Activated naive CD8-positive, alpha-beta T cell treated with anti-CD3 and anti-CD28 coated beads, Interleukin-2, amount 10 ng/mL, durations not matched to agents 7 days and 5 days (primary cell): ENCODE results near the gene ESRRB. TPM values are rescaled to one million over a fixed set of nuclear protein-coding genes. Genes with fewer than 3 reads are reported as not detected.
"Not testable (repeated sequence)": the region's sequence is repeated elsewhere in the genome, so short reads cannot be mapped to it uniquely, and the experiment has no call there.

ENCODE experiments used
- ATAC-seq: fragments of 150-1000 bp; cut with Tn5 transposase; one replicate; pipeline ENCODE4 v1.10.0; 2021; ENCODE audit warnings: low read depth, moderate library complexity
- POLR2A ChIA-PET: fragments of 350-600 bp; sonication (Branson Sonifier 250); formaldehyde crosslinking; loops from one replicate; lab custom pipeline; 2021; ENCODE audit warnings: antibody characterized with exemption; lab: Charles Lee
- DNase-seq: peaks from one replicate; pipeline ENCODE4 v3.0.0; 2021
- H3K27ac Mint-ChIP-seq: one replicate; pipeline ENCODE4 v1.8.0; 2022; ENCODE audit warnings: mild to moderate bottlenecking, mixed read lengths
- H3K27me3 Mint-ChIP-seq: one replicate; pipeline ENCODE4 v1.8.0; 2022; ENCODE audit warnings: mild to moderate bottlenecking, moderate library complexity, mixed read lengths
- H3K36me3 Mint-ChIP-seq: one replicate; pipeline ENCODE4 v1.8.0; 2021; ENCODE audit warnings: mild to moderate bottlenecking, mixed read lengths
- H3K4me1 Mint-ChIP-seq: one replicate; pipeline ENCODE4 v1.8.0; 2021; ENCODE audit warnings: mixed read lengths
- H3K4me3 Mint-ChIP-seq: one replicate; pipeline ENCODE4 v1.8.0; 2022; ENCODE audit warnings: mild to moderate bottlenecking, moderate library complexity, mixed read lengths
- H3K9me3 Mint-ChIP-seq: one replicate; pipeline ENCODE4 v1.8.0; 2021; ENCODE audit warnings: mixed read lengths
- total RNA-seq, 2 experiments: library from RNA; stranded (reverse); gene quantifications; one replicate each; pipeline ENCODE4 v1.2.3, GENCODE V29; 2021

Gene ESRRB
- total RNA-seq, 2 experiments from 2014 or later, result 0.14 TPM; not detected in 1

- Mint-ChIP-seq H3K36me3 (no peaks in the 10 kb centered on the region), H3K4me1 (no peaks in the 10 kb centered on the region), H3K9me3 (no peaks in the 10 kb centered on the region), H3K4me3 (no peak overlapping the region), H3K27me3 (peaks cover 3% of the 10 kb centered on the region), H3K27ac (no peak overlapping the region)
- ATAC-seq (no peak), DNase-seq (no peak)
- POLR2A ChIA-PET, result no interaction called here
Observed at GRCh38 chr14:76502638-76503037, 126.7 kb downstream of the ESRRB start.

GRCh38 chr14:76509311-76509710, 133.4 kb downstream of the ESRRB start:
- H3K27me3 Mint-ChIP-seq, result peaks cover 11% of the 10 kb centered on the region
- no peak overlapping the region for H3K27ac Mint-ChIP-seq
- POLR2A ChIA-PET, result no interaction called here

GRCh38 chr14:76510181-76510580, 134.2 kb downstream of the ESRRB start:
- no peak overlapping the region for H3K4me3 Mint-ChIP-seq

More at GRCh38 chr14:76509311-76509710, 133.4 kb downstream of the ESRRB start:
- Mint-ChIP-seq H3K4me1 (no peaks in the 10 kb centered on the region), H3K9me3 (no peaks in the 10 kb centered on the region), H3K4me3 (no peak overlapping the region), H3K36me3 (no peaks in the 10 kb centered on the region)
- ATAC-seq, result no peak
- no peak for DNase-seq

DNA sequence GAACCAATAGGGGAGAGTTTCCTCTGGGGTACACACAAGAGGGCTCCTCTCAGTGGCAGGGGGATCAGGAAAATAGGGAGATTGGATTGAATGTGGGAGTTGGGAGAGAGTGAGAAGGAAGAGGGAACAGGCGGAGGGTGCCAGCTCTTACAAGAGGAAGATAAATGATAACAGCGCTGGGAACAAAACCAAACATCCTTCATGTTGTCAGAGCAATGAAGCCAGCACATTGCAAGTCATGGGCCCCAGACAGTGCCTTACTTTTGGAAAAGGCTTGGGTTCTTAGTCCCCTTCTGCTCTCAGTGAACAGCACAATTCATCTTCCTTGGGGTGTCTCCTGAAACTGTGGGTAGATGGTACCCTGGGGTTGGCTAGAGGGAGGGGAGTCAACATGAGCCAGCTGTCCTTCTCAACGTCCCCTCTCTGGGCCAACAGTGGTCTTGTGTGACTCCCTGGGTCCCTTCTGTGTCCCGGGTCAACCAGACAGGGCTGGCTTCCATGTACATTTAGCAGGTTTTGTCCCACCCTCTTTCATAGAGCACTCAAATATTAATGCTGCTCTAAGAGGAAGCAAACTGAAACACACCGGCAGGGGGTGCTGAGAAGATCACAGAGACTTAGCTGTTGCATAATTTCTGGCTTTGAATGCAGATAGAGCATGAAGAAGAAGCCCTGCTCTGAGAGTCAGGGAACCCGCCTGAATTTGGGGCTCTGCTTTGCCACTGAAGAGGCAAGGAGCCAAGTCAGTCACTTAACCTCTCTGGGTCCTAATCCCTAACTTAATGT, 138.5 kb downstream of the ESRRB start:
- DNase-seq (no peak), ATAC-seq (no peak)
- Mint-ChIP-seq H3K4me3 (no peak overlapping the region), H3K36me3 (no peaks in the 10 kb centered on the region), H3K4me1 (no peaks in the 10 kb centered on the region), H3K27me3 (peaks cover 13% of the 10 kb centered on the region), H3K9me3 (no peaks in the 10 kb centered on the region), H3K27ac (no peak overlapping the region)
- POLR2A ChIA-PET, result no interaction called here

More at GRCh38 chr14:76510181-76510580, 134.2 kb downstream of the ESRRB start:
- no peaks in the 10 kb centered on the region for H3K36me3 Mint-ChIP-seq
- ATAC-seq (no peak), DNase-seq (no peak)
- H3K27ac Mint-ChIP-seq, result no peak overlapping the region
- no peaks in the 10 kb centered on the region for H3K4me1 Mint-ChIP-seq
- POLR2A ChIA-PET, result no interaction called here
- peaks cover 14% of the 10 kb centered on the region for H3K27me3 Mint-ChIP-seq
- no peaks in the 10 kb centered on the region for H3K9me3 Mint-ChIP-seq

- DNase-seq (no peak), ATAC-seq (no peak)
- POLR2A ChIA-PET, result no interaction called here
- no peaks in the 10 kb centered on the region for H3K4me1 Mint-ChIP-seq
- no peak overlapping the region for H3K4me3 Mint-ChIP-seq
- H3K9me3 Mint-ChIP-seq, result no peaks in the 10 kb centered on the region
- no peaks in the 10 kb centered on the region for H3K36me3 Mint-ChIP-seq
- H3K27me3 Mint-ChIP-seq, result peaks cover 15% of the 10 kb centered on the region
- H3K27ac Mint-ChIP-seq, result no peak overlapping the region
Observed at GRCh38 chr14:76516884-76517283, 140.9 kb downstream of the ESRRB start.

GRCh38 chr14:76518366-76518765, 142.4 kb downstream of the ESRRB start:
- Mint-ChIP-seq H3K9me3 (peaks cover 4% of the 10 kb centered on the region), H3K36me3 (no peaks in the 10 kb centered on the region), H3K27ac (no peak overlapping the region), H3K27me3 (peaks cover 19% of the 10 kb centered on the region), H3K4me3 (no peak overlapping the region), H3K4me1 (no peaks in the 10 kb centered on the region)
- ATAC-seq, result no peak
- POLR2A ChIA-PET, result no interaction called here
- DNase-seq, result no peak

DNA sequence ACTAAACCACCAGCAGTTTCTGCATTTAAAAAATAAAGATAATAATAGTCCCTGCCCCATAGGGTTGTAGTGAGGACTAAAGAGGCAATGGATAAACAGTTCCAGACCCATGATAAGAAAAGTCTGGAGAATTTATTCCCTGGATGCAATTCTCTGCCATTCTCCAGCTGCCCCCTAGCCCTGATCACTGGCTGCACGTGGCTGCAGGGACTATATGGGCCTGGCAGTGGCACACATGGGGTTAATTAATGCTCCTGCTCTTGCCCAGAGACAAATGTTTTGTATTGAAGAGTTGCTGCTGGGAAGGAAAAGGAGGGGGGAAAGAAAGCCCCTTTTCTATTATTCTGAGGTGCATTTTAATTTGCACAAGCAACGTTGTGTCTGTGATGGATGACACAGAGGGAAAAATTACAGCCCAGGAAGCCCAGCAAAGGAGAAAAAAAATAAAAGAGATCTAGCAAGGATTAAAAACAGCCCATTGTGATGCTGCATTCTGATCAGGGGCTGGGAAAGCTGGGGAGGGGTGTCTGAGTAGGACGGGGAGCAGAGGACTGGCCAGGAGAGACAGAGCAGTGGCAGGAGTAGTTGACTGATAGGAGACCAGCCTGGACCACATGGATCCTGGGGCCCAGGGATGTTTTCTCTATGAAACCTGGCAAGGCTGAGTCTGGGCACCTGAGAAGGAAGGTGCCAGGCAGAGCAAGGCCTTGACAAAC, 149.3 kb downstream of the ESRRB start:
- POLR2A ChIA-PET, result no interaction called here
- H3K27me3 Mint-ChIP-seq, result peaks cover 13% of the 10 kb centered on the region
- H3K4me1 Mint-ChIP-seq, result no peaks in the 10 kb centered on the region
- H3K27ac Mint-ChIP-seq, result no peak overlapping the region
- DNase-seq, result no peak
- H3K9me3 Mint-ChIP-seq, result peaks cover 4% of the 10 kb centered on the region
- no peak overlapping the region for H3K4me3 Mint-ChIP-seq
- no peaks in the 10 kb centered on the region for H3K36me3 Mint-ChIP-seq
- no peak for ATAC-seq

- H3K36me3 Mint-ChIP-seq, result no peaks in the 10 kb centered on the region
- no peak for DNase-seq
Observed at GRCh38 chr14:76531085-76531484, 155.1 kb downstream of the ESRRB start.

DNA sequence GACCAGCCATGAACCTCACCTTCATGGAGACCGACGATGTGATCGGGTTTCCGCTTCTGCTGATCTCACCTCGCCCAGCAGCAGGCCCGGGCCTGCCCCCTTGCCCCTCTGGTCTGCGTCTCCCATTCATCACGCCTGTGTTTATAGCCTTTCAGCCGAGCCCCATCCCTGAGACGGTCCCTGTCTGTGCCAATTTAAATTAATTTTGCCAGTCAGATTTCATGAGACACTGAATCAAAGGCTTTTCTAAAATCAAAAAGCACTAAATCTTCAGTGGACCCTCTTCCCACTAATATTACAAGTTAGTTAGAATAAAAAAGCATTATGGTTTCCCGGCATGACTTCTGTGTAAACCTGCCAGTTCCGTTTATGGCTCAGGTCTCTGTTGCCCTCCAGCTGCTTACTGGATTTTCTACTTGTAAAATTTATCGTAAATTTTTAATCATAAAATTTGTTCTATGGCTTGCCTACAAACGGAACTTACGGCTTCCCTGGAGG, 155.9 kb downstream of the ESRRB start:
- Mint-ChIP-seq H3K36me3 (no peaks in the 10 kb centered on the region), H3K4me3 (no peak overlapping the region), H3K27ac (no peak overlapping the region), H3K27me3 (peaks cover 2% of the 10 kb centered on the region), H3K9me3 (no peaks in the 10 kb centered on the region), H3K4me1 (no peaks in the 10 kb centered on the region)
- DNase-seq, result no peak
- POLR2A ChIA-PET, result no interaction called here
- ATAC-seq, result no peak

More at GRCh38 chr14:76531085-76531484, 155.1 kb downstream of the ESRRB start:
- ATAC-seq, result no peak
- Mint-ChIP-seq H3K4me1 (no peaks in the 10 kb centered on the region), H3K27ac (no peak overlapping the region), H3K4me3 (no peak overlapping the region), H3K27me3 (peaks cover 2% of the 10 kb centered on the region), H3K9me3 (no peaks in the 10 kb centered on the region)
- POLR2A ChIA-PET, result no interaction called here

GRCh38 chr14:76536636-76537035, 160.7 kb downstream of the ESRRB start:
- POLR2A ChIA-PET, H3K27me3 Mint-ChIP-seq: not testable (repeated sequence)

DNA sequence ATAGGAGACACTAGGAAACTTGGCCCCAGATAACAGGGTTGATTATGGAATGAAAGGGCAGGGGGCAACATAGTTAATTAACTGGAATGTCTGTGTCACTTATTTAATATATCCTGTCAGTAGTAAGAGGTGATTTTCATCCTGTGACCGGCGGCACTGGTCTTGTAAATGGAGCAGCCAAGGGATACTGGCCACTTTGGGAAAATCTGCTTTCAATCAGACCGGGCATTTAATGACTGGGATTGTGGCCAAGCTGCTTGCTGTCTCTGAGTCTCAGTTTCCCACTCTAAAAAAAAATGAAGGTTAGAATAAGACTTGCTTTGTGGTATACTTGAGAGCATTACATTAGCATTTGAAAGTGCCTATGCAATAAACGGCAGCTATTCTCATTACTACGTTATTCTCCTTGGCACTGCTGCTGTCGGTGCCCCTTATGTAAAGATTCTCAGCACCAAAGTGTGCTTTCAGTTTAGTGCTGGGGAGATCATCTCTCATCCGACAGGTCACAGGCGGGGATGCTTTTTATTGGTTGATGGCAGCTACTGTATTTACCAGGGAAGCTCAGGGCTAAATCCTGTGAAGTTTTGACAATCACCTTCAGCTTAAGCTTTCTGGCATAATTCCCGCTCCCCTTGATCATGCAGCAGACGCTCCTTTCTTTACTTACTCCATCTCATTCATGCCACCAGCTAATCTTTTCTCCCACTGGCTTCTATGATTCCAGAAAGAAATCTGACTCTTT, 162.1 kb downstream of the ESRRB start:
- H3K4me1 Mint-ChIP-seq, result no peaks in the 10 kb centered on the region
- H3K4me3 Mint-ChIP-seq, result no peak overlapping the region
- no peaks in the 10 kb centered on the region for H3K36me3 Mint-ChIP-seq
- DNase-seq (no peak), ATAC-seq (no peak)
- no peak overlapping the region for H3K27ac Mint-ChIP-seq
- POLR2A ChIA-PET, result no interaction called here
- peaks cover 4% of the 10 kb centered on the region for H3K27me3 Mint-ChIP-seq
- H3K9me3 Mint-ChIP-seq, result no peaks in the 10 kb centered on the region

More at GRCh38 chr14:76536636-76537035, 160.7 kb downstream of the ESRRB start:
- not testable (repeated sequence) for ATAC-seq, H3K4me1 Mint-ChIP-seq, DNase-seq, H3K4me3 Mint-ChIP-seq, H3K27ac Mint-ChIP-seq, H3K9me3 Mint-ChIP-seq, H3K36me3 Mint-ChIP-seq

DNA sequence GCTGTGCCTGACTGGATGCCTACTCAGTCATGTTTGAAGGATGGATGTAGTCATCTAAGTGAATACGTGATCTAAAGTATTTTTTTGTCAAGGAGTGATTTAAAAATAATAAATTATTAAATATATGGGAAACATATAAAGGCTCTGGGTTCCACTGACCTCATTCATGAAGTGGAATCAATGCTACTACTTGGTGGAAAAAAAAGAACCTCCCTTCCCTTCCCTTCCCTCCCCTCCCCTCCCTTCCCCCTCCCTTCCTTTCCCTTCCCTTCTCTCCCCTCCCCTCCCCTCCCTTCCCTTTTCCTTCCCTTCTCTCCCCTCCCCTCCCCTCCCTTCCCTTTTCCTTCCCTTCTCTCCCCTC, 162.7 kb downstream of the ESRRB start:
- peaks cover 2% of the 10 kb centered on the region for H3K27me3 Mint-ChIP-seq
- no peaks in the 10 kb centered on the region for H3K36me3 Mint-ChIP-seq
- ATAC-seq, result no peak
- no peaks in the 10 kb centered on the region for H3K4me1 Mint-ChIP-seq
- H3K4me3 Mint-ChIP-seq, result no peak overlapping the region
- H3K9me3 Mint-ChIP-seq, result no peaks in the 10 kb centered on the region
- DNase-seq, result no peak
- H3K27ac Mint-ChIP-seq, result no peak overlapping the region
- POLR2A ChIA-PET, result no interaction called here

- POLR2A ChIA-PET, result no interaction called here
- Mint-ChIP-seq H3K4me3 (no peak overlapping the region), H3K36me3 (no peaks in the 10 kb centered on the region)
Observed at GRCh38 chr14:76539130-76539529, 163.2 kb downstream of the ESRRB start.

More at GRCh38 chr14:76539130-76539529, 163.2 kb downstream of the ESRRB start:
- Mint-ChIP-seq H3K9me3 (no peaks in the 10 kb centered on the region), H3K27me3 (peaks cover 2% of the 10 kb centered on the region), H3K27ac (no peak overlapping the region), H3K4me1 (no peaks in the 10 kb centered on the region)
- ATAC-seq (no peak), DNase-seq (no peak)
